GM21529 (cell line): ENCODE data around the gene EPHX1.
A peak's percentile ranks its signal among the peaks of the same experiment; 100 is the strongest.
"Not testable (repeated sequence)": the region's sequence is repeated elsewhere in the genome, so short reads cannot be mapped to it uniquely, and the experiment has no call there.

Source experiments
- ATAC-seq: cut with Tn5 transposase; IDR thresholded peaks from one replicate; pipeline ENCODE4 v1.9.1; 2021; ENCODE audit not compliant: unreplicated experiment

The EPHX1 gene

GRCh38 chr1:225777058-225777582 lies 32.8 kb upstream of the EPHX1 start:
- peak; percentile 13 for ATAC-seq

- ATAC-seq = peak; percentile 99
Measured at GRCh38 chr1:225777583-225778336, 32.2 kb upstream of the EPHX1 start, which contains the start of gene SRP9. SRP9 (plus strand) TSS chr1:225777826; CDS start chr1:225777941, 115 bp downstream.

GRCh38 chr1:225778337-225778669 lies 31.6 kb upstream of the EPHX1 start:
- ATAC-seq = no peak

GRCh38 chr1:225779165-225779564 lies 30.8 kb upstream of the EPHX1 start:
- ATAC-seq = not testable (repeated sequence)

GRCh38 chr1:225780134-225780533 lies 29.8 kb upstream of the EPHX1 start:
- no peak for ATAC-seq

GRCh38 chr1:225780630-225781029 lies 29.3 kb upstream of the EPHX1 start:
- ATAC-seq = no peak

GRCh38 chr1:225789142-225789541 lies 20.8 kb upstream of the EPHX1 start:
- not testable (repeated sequence) for ATAC-seq

- no peak for ATAC-seq
Measured at GRCh38 chr1:225794954-225795353, 15.0 kb upstream of the EPHX1 start.

- not testable (repeated sequence) for ATAC-seq
Measured at GRCh38 chr1:225796097-225796496, 13.8 kb upstream of the EPHX1 start.

- not testable (repeated sequence) for ATAC-seq
Measured at GRCh38 chr1:225801146-225801545, 8.8 kb upstream of the EPHX1 start.

GRCh38 chr1:225806249-225806648 lies 3.7 kb upstream of the EPHX1 start:
- no peak for ATAC-seq

GRCh38 chr1:225806736-225807135 lies 3.2 kb upstream of the EPHX1 start:
- not testable (repeated sequence) for ATAC-seq

GRCh38 chr1:225808136-225808535 lies 1.8 kb upstream of the EPHX1 start:
- no peak for ATAC-seq

GRCh38 chr1:225810579-225811538 lies 935 bp downstream of the EPHX1 start:
- not testable (repeated sequence) for ATAC-seq

GRCh38 chr1:225811622-225812487 lies 1.9 kb downstream of the EPHX1 start:
- ATAC-seq = no peak

GRCh38 chr1:225812488-225813213 lies 2.7 kb downstream of the EPHX1 start:
- no peak for ATAC-seq

- ATAC-seq = no peak
Measured at GRCh38 chr1:225813214-225813964, 3.5 kb downstream of the EPHX1 start.

GRCh38 chr1:225814381-225814780 lies 4.5 kb downstream of the EPHX1 start:
- no peak for ATAC-seq

- not testable (repeated sequence) for ATAC-seq
Measured at GRCh38 chr1:225815090-225815489, 5.2 kb downstream of the EPHX1 start.
